Measurements from ENCODE around the gene IL23A.

Gene IL23A

DNA sequence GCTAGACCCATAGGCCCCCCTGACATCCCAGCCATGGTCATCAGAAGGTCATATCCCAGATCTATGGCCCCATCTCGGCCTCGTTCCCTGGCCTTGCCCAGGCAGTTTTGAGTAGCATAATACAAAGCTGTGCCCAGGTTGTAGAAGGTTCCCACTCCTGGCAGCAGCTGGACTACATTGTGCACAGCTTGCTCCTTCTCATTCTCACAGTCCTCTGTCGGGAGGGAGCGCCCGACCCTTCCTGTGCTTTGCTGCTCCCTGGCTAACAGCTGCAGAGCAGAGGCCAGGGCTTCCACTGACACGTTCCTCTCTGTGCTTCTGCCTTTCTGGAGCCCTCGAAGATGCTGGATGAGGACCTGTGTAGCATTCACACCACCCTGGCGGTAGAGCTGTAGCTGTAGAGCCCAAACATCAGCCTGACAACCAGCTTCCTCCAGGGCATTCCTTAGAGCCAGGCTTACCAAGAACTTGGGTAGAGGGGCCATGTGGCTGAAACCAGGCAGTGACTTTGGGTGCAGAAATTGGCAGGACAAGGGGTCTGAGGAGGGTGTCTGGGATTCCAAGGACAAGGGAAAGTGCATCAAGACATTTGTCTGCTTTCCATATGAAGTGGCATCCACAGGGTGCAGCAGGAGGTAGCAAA, 22.9 kb downstream of the IL23A start:
- in situ Hi-C loops (cut with MboI; ENCODE audit: low sequenced_read_pairs, unreplicated experiment), result no loop called here
- TF ChIP-seq CTCF (IDR thresholded peaks at IDR 0.05; ENCODE audit: borderline replicate concordance, control extremely low read depth, extremely low read depth, insufficient read depth, missing control alignments), result no peak
- no peak for DNase-seq (ENCODE audit: low spot score)

GRCh38 chr12:56362130-56363059, 23.7 kb downstream of the IL23A start, which contains the start of gene APOF:
Gene APOF, minus strand, starts transcription at chr12:56362857. Its CDS starts 112 bp downstream, at chr12:56362745.
- in situ Hi-C loops (cut with MboI; ENCODE audit: low sequenced_read_pairs, unreplicated experiment), result no loop called here
- DNase-seq (ENCODE audit: low spot score), result no peak
- TF ChIP-seq CTCF (IDR thresholded peaks at IDR 0.05; ENCODE audit: borderline replicate concordance, control extremely low read depth, extremely low read depth, insufficient read depth, missing control alignments), result no peak

DNA sequence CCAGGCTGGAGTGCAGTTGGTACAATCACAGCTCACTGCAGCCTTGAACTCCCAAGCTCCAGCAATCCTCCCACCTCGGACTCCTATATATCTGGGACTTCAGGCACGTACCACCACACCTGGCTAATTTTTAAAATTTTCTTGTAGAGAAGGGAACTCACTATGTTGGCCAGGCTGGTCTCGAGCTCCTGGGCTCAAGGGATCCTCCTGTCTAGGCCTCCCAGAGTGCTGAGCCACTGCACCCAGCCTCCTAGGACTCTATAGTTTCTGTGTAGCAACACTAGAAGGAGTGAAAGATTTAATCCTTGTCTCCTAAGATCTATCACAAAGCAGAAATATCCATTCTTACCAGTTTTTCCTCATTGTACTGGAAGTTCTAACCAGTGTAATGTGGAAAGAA, 28.3 kb downstream of the IL23A start:
- no peak for DNase-seq (ENCODE audit: low spot score)
- no peak for TF ChIP-seq CTCF (IDR thresholded peaks at IDR 0.05; ENCODE audit: borderline replicate concordance, control extremely low read depth, extremely low read depth, insufficient read depth, missing control alignments)
- in situ Hi-C loops (cut with MboI; ENCODE audit: low sequenced_read_pairs, unreplicated experiment), result no loop called here

- in situ Hi-C loops (cut with MboI; ENCODE audit: low sequenced_read_pairs, unreplicated experiment), result no loop called here
- DNase-seq (ENCODE audit: low spot score), result no peak
- TF ChIP-seq CTCF (IDR thresholded peaks at IDR 0.05; ENCODE audit: borderline replicate concordance, control extremely low read depth, extremely low read depth, insufficient read depth, missing control alignments), result no peak
Observed at GRCh38 chr12:56373515-56373914, 34.8 kb downstream of the IL23A start.

DNA sequence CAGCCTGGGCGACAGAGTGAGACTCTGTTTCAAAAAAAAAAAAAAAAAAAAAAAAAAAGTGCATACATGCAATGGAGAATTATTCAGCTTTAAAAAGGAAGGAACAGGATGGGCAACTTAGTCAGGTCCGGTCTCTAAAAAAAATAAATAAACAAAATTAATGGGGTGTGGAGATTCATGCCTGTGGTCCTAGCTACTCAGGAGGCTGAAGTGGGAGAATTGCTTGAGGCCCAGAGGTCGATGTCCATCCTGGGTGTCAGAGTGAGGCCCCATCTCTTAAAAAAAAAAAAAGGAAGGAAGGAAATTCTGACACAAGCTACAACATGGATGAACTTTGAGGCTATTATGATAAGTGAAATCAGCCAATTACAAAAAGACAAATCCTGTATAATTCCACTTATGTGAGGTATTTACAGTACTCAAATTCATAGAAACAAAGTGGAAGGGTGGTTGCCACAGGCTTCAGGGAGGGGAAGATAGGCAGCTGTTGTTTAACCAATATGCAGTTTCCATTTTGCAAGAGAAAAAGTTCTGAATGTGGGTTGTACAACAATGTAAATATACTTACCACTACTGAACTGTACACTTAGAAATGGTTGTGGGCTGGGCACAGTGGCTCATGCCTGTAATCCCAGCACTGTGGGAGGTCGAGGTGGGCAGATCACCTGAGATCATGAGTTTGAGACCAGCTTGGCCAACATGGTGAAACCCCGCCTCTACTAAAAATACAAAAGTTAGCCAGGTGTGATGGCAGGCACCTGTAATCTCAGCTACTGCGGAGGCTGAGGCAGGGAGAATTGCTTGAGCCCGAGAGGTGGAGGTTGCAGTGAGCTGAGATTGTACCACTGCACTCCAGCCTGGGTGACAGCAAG, 36.3 kb downstream of the IL23A start:
- TF ChIP-seq CTCF (IDR thresholded peaks at IDR 0.05; ENCODE audit: borderline replicate concordance, control extremely low read depth, extremely low read depth, insufficient read depth, missing control alignments), result no peak
- in situ Hi-C loops (cut with MboI; ENCODE audit: low sequenced_read_pairs, unreplicated experiment), result no loop called here
- no peak for DNase-seq (ENCODE audit: low spot score)

Data from GM13976 (cell line).